ENCODE data around the gene CALML6. TPM values are rescaled to one million over a fixed set of nuclear protein-coding genes. Genes with fewer than 3 reads are reported as not detected.

Gene CALML6
- total RNA-seq, 1 donor: 0.36 TPM

- no peak overlapping the region for H3K27ac ChIP-seq (ENCODE audit: low read depth, low read length)
- H2AFZ ChIP-seq (ENCODE audit: low read length): no peak overlapping the region
- H3K4me3 ChIP-seq (ENCODE audit: insufficient read depth, low read length): no peak overlapping the region
- peaks cover 15% of the 10 kb centered on the region for H3K27me3 ChIP-seq (ENCODE audit: insufficient read depth, low read length)
- no peaks in the 10 kb centered on the region for H3K36me3 ChIP-seq (ENCODE audit: insufficient read depth, low read length)
- H3K4me2 ChIP-seq (ENCODE audit: insufficient read depth, low read length): no peak overlapping the region
- no peaks in the 10 kb centered on the region for H3K9me3 ChIP-seq (ENCODE audit: low read depth, low read length)
- DNase-seq (ENCODE audit: insufficient read length, low spot score, missing footprints): no peak
- TF ChIP-seq CTCF (IDR thresholded peaks at IDR 0.05; ENCODE audit: extremely low read depth, low read depth, low read length): no peak
- no peaks in the 10 kb centered on the region for H3K4me1 ChIP-seq (ENCODE audit: insufficient read depth, low read length)
- no peaks in the 10 kb centered on the region for H4K20me1 ChIP-seq (ENCODE audit: insufficient read depth, low read length)
- H3K79me2 ChIP-seq (ENCODE audit: insufficient read depth, low read length): no peaks in the 10 kb centered on the region
Measured at GRCh38 chr1:1960480-1961196, 45.6 kb downstream of the CALML6 start.

DNA sequence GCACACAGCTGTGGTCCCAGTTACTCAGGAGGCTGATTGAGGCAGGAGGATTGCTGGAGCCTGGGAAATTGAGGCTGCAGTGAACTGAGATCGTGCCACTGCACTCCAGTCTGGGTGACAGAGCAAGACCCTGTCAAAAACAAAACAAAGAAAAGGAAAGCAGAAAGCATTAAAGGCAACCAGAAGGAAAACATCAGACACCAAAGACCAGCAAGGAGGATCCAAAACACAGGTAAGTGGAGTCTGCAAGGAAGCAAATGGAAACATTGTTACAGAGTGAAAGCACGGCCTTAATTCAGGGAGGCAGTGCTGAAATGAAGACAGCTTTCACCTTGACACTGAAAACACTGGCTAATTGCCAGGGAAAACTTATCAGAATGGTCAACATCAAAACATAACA, 47.7 kb downstream of the CALML6 start:
- TF ChIP-seq CTCF (IDR thresholded peaks at IDR 0.05; ENCODE audit: extremely low read depth, low read depth, low read length): no peak
- H3K4me1 ChIP-seq (ENCODE audit: insufficient read depth, low read length): no peaks in the 10 kb centered on the region
- H3K27ac ChIP-seq (ENCODE audit: low read depth, low read length): no peak overlapping the region
- H3K79me2 ChIP-seq (ENCODE audit: insufficient read depth, low read length): no peaks in the 10 kb centered on the region
- DNase-seq (ENCODE audit: insufficient read length, low spot score, missing footprints): no peak
- no peaks in the 10 kb centered on the region for H3K36me3 ChIP-seq (ENCODE audit: insufficient read depth, low read length)
- no peaks in the 10 kb centered on the region for H3K9me3 ChIP-seq (ENCODE audit: low read depth, low read length)
- H3K4me2 ChIP-seq (ENCODE audit: insufficient read depth, low read length): no peak overlapping the region
- no peak overlapping the region for H3K4me3 ChIP-seq (ENCODE audit: insufficient read depth, low read length)
- no peaks in the 10 kb centered on the region for H4K20me1 ChIP-seq (ENCODE audit: insufficient read depth, low read length)
- H3K27me3 ChIP-seq (ENCODE audit: insufficient read depth, low read length): peaks cover 20% of the 10 kb centered on the region
- no peak overlapping the region for H2AFZ ChIP-seq (ENCODE audit: low read length)

DNA sequence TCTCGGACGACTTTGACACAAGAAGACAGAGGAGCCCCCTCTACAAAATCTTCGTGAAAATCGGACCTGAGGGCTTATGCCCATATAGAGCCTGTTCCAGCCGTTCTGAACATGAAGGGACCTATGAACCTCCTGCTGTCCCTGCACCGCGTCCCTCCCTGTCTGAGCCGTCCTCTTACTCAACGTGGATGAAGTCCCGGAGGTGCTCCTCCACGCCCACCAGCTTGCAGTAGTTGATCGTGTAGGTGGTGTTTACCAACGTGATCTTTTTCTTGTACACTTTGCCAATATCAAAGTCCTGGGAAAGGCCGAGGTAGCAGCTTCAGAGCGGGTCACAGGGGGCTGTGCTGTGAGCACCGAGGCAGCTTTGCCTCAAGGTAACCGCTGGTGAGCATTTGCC, 48.5 kb downstream of the CALML6 start:
- Histone ChIP-seq H3K9me3 (ENCODE audit: low read depth, low read length) (no peaks in the 10 kb centered on the region), H2AFZ (ENCODE audit: low read length) (no peak overlapping the region), H3K4me3 (ENCODE audit: insufficient read depth, low read length) (no peak overlapping the region), H3K4me1 (ENCODE audit: insufficient read depth, low read length) (no peaks in the 10 kb centered on the region), H4K20me1 (ENCODE audit: insufficient read depth, low read length) (no peaks in the 10 kb centered on the region), H3K36me3 (ENCODE audit: insufficient read depth, low read length) (no peaks in the 10 kb centered on the region), H3K27ac (ENCODE audit: low read depth, low read length) (no peak overlapping the region), H3K27me3 (ENCODE audit: insufficient read depth, low read length) (peaks cover 20% of the 10 kb centered on the region), H3K4me2 (ENCODE audit: insufficient read depth, low read length) (no peak overlapping the region), H3K79me2 (ENCODE audit: insufficient read depth, low read length) (no peaks in the 10 kb centered on the region)
- TF ChIP-seq CTCF (IDR thresholded peaks at IDR 0.05; ENCODE audit: extremely low read depth, low read depth, low read length): no peak
- DNase-seq (ENCODE audit: insufficient read length, low spot score, missing footprints): no peak

DNA sequence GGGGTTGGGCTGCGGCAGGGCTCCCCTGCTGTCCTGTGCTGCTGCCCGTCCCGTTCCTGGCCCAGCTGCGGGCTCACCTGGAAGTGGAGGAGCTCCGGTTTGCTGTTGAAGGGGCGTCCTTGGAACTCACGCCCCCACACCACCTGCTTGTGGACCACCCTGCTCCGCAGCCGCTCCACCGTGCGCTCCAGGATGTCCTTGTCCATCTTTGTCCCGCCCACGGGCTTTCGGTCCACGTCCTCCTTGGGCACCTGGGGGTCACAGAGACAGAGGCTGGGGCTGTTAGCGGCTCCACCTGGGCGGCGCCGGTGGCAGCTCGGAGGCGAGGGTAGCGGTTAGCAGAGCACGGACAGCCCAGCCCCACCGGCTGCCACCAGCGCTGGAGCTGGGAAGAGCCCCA, 49.8 kb downstream of the CALML6 start:
- no peak for TF ChIP-seq CTCF (IDR thresholded peaks at IDR 0.05; ENCODE audit: extremely low read depth, low read depth, low read length)
- Histone ChIP-seq H3K36me3 (ENCODE audit: insufficient read depth, low read length) (no peaks in the 10 kb centered on the region), H3K27me3 (ENCODE audit: insufficient read depth, low read length) (peaks cover 20% of the 10 kb centered on the region)

More for the DNA sequence above, 49.8 kb downstream of the CALML6 start:
- H3K79me2 ChIP-seq (ENCODE audit: insufficient read depth, low read length): no peaks in the 10 kb centered on the region
- no peak overlapping the region for H2AFZ ChIP-seq (ENCODE audit: low read length)
- DNase-seq (ENCODE audit: insufficient read length, low spot score, missing footprints): no peak
- no peak overlapping the region for H3K4me3 ChIP-seq (ENCODE audit: insufficient read depth, low read length)
- no peaks in the 10 kb centered on the region for H4K20me1 ChIP-seq (ENCODE audit: insufficient read depth, low read length)
- H3K27ac ChIP-seq (ENCODE audit: low read depth, low read length): no peak overlapping the region
- no peaks in the 10 kb centered on the region for H3K9me3 ChIP-seq (ENCODE audit: low read depth, low read length)
- no peak overlapping the region for H3K4me2 ChIP-seq (ENCODE audit: insufficient read depth, low read length)
- no peaks in the 10 kb centered on the region for H3K4me1 ChIP-seq (ENCODE audit: insufficient read depth, low read length)
